Suprapubic skin (tissue), 4 donors: Measurements from ENCODE around the gene DMWD.

Experiments used
- CTCF ChIP-seq, 2 donors: fragments of 200-600 bp in 1 of 2; fragments of 450-650 bp in 1 of 2; sonication (generic) in 1 of 2; IDR thresholded peaks; one replicate each; pipeline ENCODE4 v1.5.1; 2016 to 2019; ENCODE audit warnings: antibody characterized with exemption in 2 of 2, mild to moderate bottlenecking in 1 of 2, moderate library complexity in 1 of 2
- EP300 ChIP-seq: sonication (generic); formaldehyde crosslinking; IDR thresholded peaks from one replicate; pipeline ENCODE4 v1.6.1; 2017; ENCODE audit warnings: antibody characterized with exemption
- POLR2A ChIP-seq, 2 donors: fragments of 450-650 bp; IDR thresholded peaks; one replicate each; pipeline ENCODE4 v1.6.1; 2017; ENCODE audit warnings: antibody characterized with exemption in 2 of 2, mild to moderate bottlenecking in 2 of 2, moderate library complexity in 2 of 2
- POLR2AphosphoS5 ChIP-seq, 3 donors: sonication (generic); formaldehyde crosslinking; IDR thresholded peaks; one replicate each; pipeline ENCODE4 v1.6.1; 2017; ENCODE audit warnings: antibody characterized with exemption in 3 of 3

GRCh38 chr19:45834970-45835369, 42.3 kb upstream of the DMWD start:
- TF ChIP-seq CTCF (IDR thresholded peaks at IDR 0.05) (no peak), POLR2AphosphoS5 (IDR thresholded peaks at IDR 0.05) (no peak), POLR2A (IDR thresholded peaks at IDR 0.05) (no peak), EP300 (no peak)
